B cell (primary cell): Measurements from ENCODE around the gene ASPG. TPM values are rescaled to one million over a fixed set of nuclear protein-coding genes. Genes with fewer than 3 reads are reported as not detected.

ENCODE experiments used
- ATAC-seq: fragments of 200-7000 bp; cut with Tn5 transposase; one replicate; pipeline ENCODE4 v1.10.0; 2021; ENCODE audit warnings: low read depth, mild to moderate bottlenecking, moderate number of reproducible peaks, moderate library complexity
- CTCF ChIA-PET: fragments of 350-600 bp; sonication (Branson Sonifier 250); formaldehyde crosslinking; loops from one replicate; lab custom pipeline; 2021; ENCODE audit warnings: antibody characterized with exemption, inconsistent platforms; lab: Charles Lee
- POLR2A ChIA-PET: fragments of 350-600 bp; sonication (Branson Sonifier 250); formaldehyde crosslinking; loops from one replicate; lab custom pipeline; 2021; ENCODE audit warnings: antibody characterized with exemption; lab: Charles Lee
- DNase-seq: peaks from one replicate; pipeline ENCODE4 v3.0.0; 2013
- H2AFZ ChIP-seq: 2 replicates; pipeline ENCODE4 v1.6.1; 2012; ENCODE audit warnings: mild to moderate bottlenecking, low read depth, low read length; ENCODE audit not compliant: insufficient read depth, poor library complexity, severe bottlenecking
- H3K27ac ChIP-seq, 2 donors: 1 replicate in 1 of 2; 2 replicates in 1 of 2; pipeline ENCODE4 v1.5.1; 2012 to 2013; ENCODE audit warnings: low read length in 2 of 2, mild to moderate bottlenecking in 2 of 2, moderate library complexity in 1 of 2
- H3K27me3 ChIP-seq, 4 experiments: fragments of 200-600 bp in 1 of 4; sonication (generic) in 1 of 4; replicated peaks in 1 of 4; 1 replicate in 2 of 4; 2 replicates in 2 of 4; pipeline versions ENCODE4 v1.6.1 to v1.7.0; 2013 to 2016; ENCODE audit warnings: low read length in 3 of 4, mild to moderate bottlenecking in 2 of 4, mixed read lengths in 1 of 4, moderate library complexity in 1 of 4; ENCODE audit not compliant: insufficient read depth in 4 of 4, control insufficient read depth in 3 of 4; ENCODE audit errors: control extremely low read depth in 1 of 4
- H3K36me3 ChIP-seq, 2 experiments: replicated peaks in 1 of 2; 1 replicate in 1 of 2; 2 replicates in 1 of 2; pipeline versions ENCODE4 v1.6.1 to v1.7.1; 2013; ENCODE audit warnings: low read length in 1 of 2; ENCODE audit not compliant: insufficient read depth in 2 of 2, control insufficient read depth in 1 of 2; ENCODE audit errors: control extremely low read depth in 1 of 2, extremely low read depth in 1 of 2
- H3K4me1 ChIP-seq, 2 donors: fragments of 200-600 bp in 1 of 2; sonication (generic) in 1 of 2; 1 replicate in 1 of 2; 2 replicates in 1 of 2; pipeline versions ENCODE4 v1.5.1 to v1.6.1; 2013 to 2017; ENCODE audit warnings: low read length in 2 of 2; ENCODE audit not compliant: control insufficient read depth in 2 of 2, insufficient read depth in 2 of 2
- H3K4me2 ChIP-seq: replicated peaks from 2 replicates; pipeline ENCODE3; 2012; ENCODE audit warnings: mild to moderate bottlenecking, low read depth, low read length; ENCODE audit not compliant: poor library complexity, severe bottlenecking
- H3K4me3 ChIP-seq, 5 experiments: fragments of 200-600 bp in 1 of 5; sonication (generic) in 1 of 5; 1 replicate in 3 of 5; 2 replicates in 2 of 5; pipeline versions ENCODE4 v1.5.1 to v1.7.0; 2011 to 2016; ENCODE audit warnings: low read length in 4 of 5, mild to moderate bottlenecking in 4 of 5, low read depth in 2 of 5, control low read depth in 1 of 5, moderate library complexity in 1 of 5; ENCODE audit not compliant: insufficient read depth in 1 of 5; ENCODE audit errors: control extremely low read depth in 1 of 5, extremely low read depth in 1 of 5
- H3K79me2 ChIP-seq: fragments of 200-600 bp; sonication (generic); one replicate; pipeline ENCODE4 v1.6.0; 2016; ENCODE audit warnings: low read length; ENCODE audit not compliant: control insufficient read depth, insufficient read depth
- H3K9ac ChIP-seq: fragments of 200-600 bp; sonication (generic); 2 replicates; pipeline ENCODE4 v1.6.1; 2017; ENCODE audit warnings: mild to moderate bottlenecking, low read length, moderate library complexity
- H3K9me3 ChIP-seq, 3 donors: one replicate each; pipeline versions ENCODE4 v1.6.1 to v1.7.1; 2013; ENCODE audit warnings: low read length in 2 of 3; ENCODE audit not compliant: control insufficient read depth in 2 of 3, insufficient read depth in 1 of 3; ENCODE audit errors: control extremely low read depth in 1 of 3
- H4K20me1 ChIP-seq: 2 replicates; pipeline ENCODE4 v1.6.0; 2012; ENCODE audit warnings: mild to moderate bottlenecking, low read length; ENCODE audit not compliant: insufficient read depth, control insufficient read depth, poor library complexity, severe bottlenecking
- H3K27ac Mint-ChIP-seq: one replicate; pipeline ENCODE4 v1.8.0; 2021; ENCODE audit warnings: mixed read lengths
- H3K27me3 Mint-ChIP-seq: one replicate; pipeline ENCODE4 v1.8.0; 2021; ENCODE audit warnings: mixed read lengths
- H3K4me1 Mint-ChIP-seq: one replicate; pipeline ENCODE4 v1.8.0; 2021; ENCODE audit warnings: mixed read lengths
- H3K4me3 Mint-ChIP-seq: one replicate; pipeline ENCODE4 v1.8.0; 2021; ENCODE audit warnings: mixed read lengths
- H3K9me3 Mint-ChIP-seq: one replicate; pipeline ENCODE4 v1.8.0; 2022; ENCODE audit warnings: mixed read lengths; ENCODE audit not compliant: insufficient read depth
- CTCF ChIP-seq: fragments of 200-600 bp; IDR thresholded peaks from one replicate; pipeline ENCODE4 v1.8.0; 2022; ENCODE audit warnings: antibody characterized with exemption, mild to moderate bottlenecking
- EZH2 ChIP-seq: IDR thresholded peaks from 2 replicates; pipeline ENCODE4 v1.6.1; 2012; ENCODE audit warnings: borderline replicate concordance, low read depth, mild to moderate bottlenecking, moderate library complexity, low read length; ENCODE audit not compliant: insufficient read depth, poor library complexity, severe bottlenecking
- WGBS: methylation state at CpG from one replicate; pipeline ENCODE4 v1.1.5; 2013; ENCODE audit warnings: missing lambda C conversion rate; ENCODE audit not compliant: insufficient coverage; 5-methylcytosine and 5-hydroxymethylcytosine counted together
- intact Hi-C: fragments of 100-400 bp; cut with micrococcal nuclease; formaldehyde crosslinking; loops from one replicate; pipeline ENCODE4 v1.10.0; 2022
- polyA plus RNA-seq: library from polyadenylated mRNA; depleted of rRNA; stranded (reverse); fragments of >200 nt; gene quantifications from 2 replicates; pipeline ENCODE4 v1.2.3, GENCODE V29; 2012
- total RNA-seq, 2 donors: library from RNA; stranded (reverse); fragments of 120-200 nt in 1 of 2; gene quantifications; 1 replicate in 1 of 2; 2 replicates in 1 of 2; pipeline versions ENCODE4 v1.2.3 to v1.2.4, GENCODE V29; 2013 to 2022

ASPG gene
- total and polyA plus RNA-seq, 2 donors (not counting 1 experiment from before 2014, with no cell fraction given) = not detected

- POLR2A ChIA-PET = no interaction called here
- Mint-ChIP-seq H3K9me3 (no peaks in the 10 kb centered on the region), H3K4me1 (no peaks in the 10 kb centered on the region), H3K4me3 (no peak overlapping the region), H3K27ac (no peak overlapping the region), H3K27me3 (peaks cover 11% of the 10 kb centered on the region)
- H3K27me3 ChIP-seq = peaks cover 0 to 8% (median 0%) of the 10 kb centered on the region in 4 experiments
- CTCF ChIA-PET = no interaction called here
- WGBS = 88% methylated on average over 24 of the region's 28 CpGs
- no peak overlapping the region for H3K9ac ChIP-seq
- no peaks in the 10 kb centered on the region for H4K20me1 ChIP-seq
- H3K4me3 ChIP-seq = no peak overlapping the region
- TF ChIP-seq CTCF = no peak
- TF ChIP-seq EZH2 = no peak
- no peaks in the 10 kb centered on the region for H3K4me1 ChIP-seq
- H3K36me3 ChIP-seq = no peaks in the 10 kb centered on the region
- intact Hi-C loops = no loop called here
- H3K79me2 ChIP-seq = no peaks in the 10 kb centered on the region
- no peak overlapping the region for H2AFZ ChIP-seq
- DNase-seq (no peak), ATAC-seq (no peak)
- no peak overlapping the region for H3K27ac ChIP-seq
- H3K9me3 ChIP-seq = no peaks in the 10 kb centered on the region
- no peak overlapping the region for H3K4me2 ChIP-seq
Measured at GRCh38 chr14:104147346-104148125, 62.0 kb downstream of the ASPG start.
